ENCODE data around the gene P2RX7.
A peak's percentile ranks its signal among the peaks of the same experiment; 100 is the strongest.

Gene P2RX7

GRCh38 chr12:121132601-121133481 is at the start of gene P2RX7:
Gene P2RX7, plus strand, starts transcription at chr12:121132876. Its CDS starts 95 bp downstream, at chr12:121132971.
- peak; percentile 51 for DNase-seq

- DNase-seq, result no peak
Measured at GRCh38 chr12:121084229-121084628, 48.4 kb upstream of the P2RX7 start.

GRCh38 chr12:121085069-121085468 is 47.6 kb upstream of the P2RX7 start:
- DNase-seq, result no peak

GRCh38 chr12:121085506-121086353 is 46.9 kb upstream of the P2RX7 start:
- no peak for DNase-seq

- DNase-seq, result no peak
Measured at GRCh38 chr12:121086781-121087295, 45.8 kb upstream of the P2RX7 start.

- DNase-seq, result no peak
Measured at GRCh38 chr12:121087467-121088194, 45.0 kb upstream of the P2RX7 start.

- DNase-seq, result no peak
Measured at GRCh38 chr12:121088195-121088585, 44.5 kb upstream of the P2RX7 start.

GRCh38 chr12:121089031-121089812 is 43.5 kb upstream of the P2RX7 start:
- no peak for DNase-seq

GRCh38 chr12:121089813-121090430 is 42.8 kb upstream of the P2RX7 start:
- DNase-seq, result no peak

GRCh38 chr12:121090586-121091514 is 41.8 kb upstream of the P2RX7 start:
- DNase-seq, result no peak

- DNase-seq, result no peak
Measured at GRCh38 chr12:121092034-121092433, 40.6 kb upstream of the P2RX7 start.

- DNase-seq, result no peak
Measured at GRCh38 chr12:121093487-121093891, 39.2 kb upstream of the P2RX7 start.

GRCh38 chr12:121095544-121096198 is 37.0 kb upstream of the P2RX7 start:
- DNase-seq, result no peak

- no peak for DNase-seq
Measured at GRCh38 chr12:121096199-121096798, 36.4 kb upstream of the P2RX7 start.

- no peak for DNase-seq
Measured at GRCh38 chr12:121099779-121100178, 32.9 kb upstream of the P2RX7 start.

- no peak for DNase-seq
Measured at GRCh38 chr12:121102307-121102706, 30.4 kb upstream of the P2RX7 start.

- DNase-seq, result no peak
Measured at GRCh38 chr12:121107681-121108080, 25.0 kb upstream of the P2RX7 start.

- no peak for DNase-seq
Measured at GRCh38 chr12:121108492-121108891, 24.2 kb upstream of the P2RX7 start.

GRCh38 chr12:121110211-121110940 is 22.3 kb upstream of the P2RX7 start:
- DNase-seq, result no peak

Measured in NCI-H2107 (cell line).